Mesenteric fat pad (tissue), 1 donor: Measurements from ENCODE around the gene TENT5C. TPM values are rescaled to one million over a fixed set of nuclear protein-coding genes. Genes with fewer than 3 reads are reported as not detected.

Experiments
- DNase-seq: peaks from one replicate; pipeline ENCODE4 v3.0.0-alpha.2; 2020; ENCODE audit warnings: low spot score
- total RNA-seq: library from RNA; stranded (reverse); fragmentation: NEBNext Ultra II Directional; extraction: Animal tissue kit (Norgen Biotek cat#: 25700); gene quantifications from one replicate; pipeline ENCODE4 v1.2.1, GENCODE V29; 2021
- donor health status: DM: yes; HTN: yes; CAD: no.

The TENT5C gene
- total RNA-seq, 1 donor from 2014 or later: 2.5 TPM

- DNase-seq: no peak
Observed at GRCh38 chr1:117674521-117675400, 68.9 kb downstream of the TENT5C start.

- no peak for DNase-seq
Observed at GRCh38 chr1:117675907-117676430, 70.1 kb downstream of the TENT5C start.

- no peak for DNase-seq
Observed at GRCh38 chr1:117676615-117677130, 70.8 kb downstream of the TENT5C start.

Other genes starting within 250 kb of the TENT5C start
- 40.9 TPM for gene MAN1A2, start 238.6 kb upstream of the TENT5C start, total RNA-seq